SJCRH30 (cell line): ENCODE results near the gene LRRC8E. TPM values are rescaled to one million over a fixed set of nuclear protein-coding genes. Genes with fewer than 3 reads are reported as not detected.
"Not testable (repeated sequence)": the region's sequence is repeated elsewhere in the genome, so short reads cannot be mapped to it uniquely, and the experiment has no call there.

Source experiments
- DNase-seq, 2 experiments: peaks; one replicate each; pipeline ENCODE4 v3.0.0-alpha.2; 2015 to 2020
- H3K27ac ChIP-seq: fragments of 250-450 bp; sonication (Bioruptor Pico); 2 replicates; pipeline ENCODE4 v1.5.1; 2020; ENCODE audit warnings: mild to moderate bottlenecking, moderate library complexity
- H3K27me3 ChIP-seq: fragments of 250-450 bp; sonication (Bioruptor Pico); 2 replicates; pipeline ENCODE4 v1.5.1; 2020; ENCODE audit warnings: mild to moderate bottlenecking, moderate library complexity
- H3K36me3 ChIP-seq: fragments of 250-450 bp; sonication (Bioruptor Pico); 2 replicates; pipeline ENCODE4 v1.5.1; 2020; ENCODE audit warnings: mild to moderate bottlenecking, moderate library complexity
- H3K4me1 ChIP-seq: fragments of 250-450 bp; sonication (Bioruptor Pico); 2 replicates; pipeline ENCODE4 v1.5.1; 2020; ENCODE audit warnings: mild to moderate bottlenecking, moderate library complexity
- H3K4me3 ChIP-seq: fragments of 250-450 bp; sonication (Bioruptor Pico); 2 replicates; pipeline ENCODE4 v1.5.1; 2020; ENCODE audit warnings: mild to moderate bottlenecking, moderate library complexity
- H3K9me3 ChIP-seq: fragments of 250-450 bp; sonication (Bioruptor Pico); replicated peaks from 2 replicates; pipeline ENCODE4 v1.5.1; 2020; ENCODE audit warnings: mild to moderate bottlenecking, moderate library complexity
- total RNA-seq: library from RNA; depleted of rRNA; stranded (reverse); fragments of >200 nt; shearing (Covaris generic); gene quantifications from 2 replicates; pipeline ENCODE4 v1.2.3, GENCODE V29; 2014

The LRRC8E gene
- total RNA-seq, 1 experiment from 2014 or later, result 0.04 TPM

- no peaks in the 10 kb centered on the region for H3K9me3 ChIP-seq
- peak overlapping the region; percentile 36; the same call in 1 of the 2 replicates for H3K27ac ChIP-seq
- H3K36me3 ChIP-seq, result no peaks in the 10 kb centered on the region
- no peaks in the 10 kb centered on the region; the same call in 1 of the 2 replicates for H3K27me3 ChIP-seq
- H3K4me1 ChIP-seq, result peaks cover 11% of the 10 kb centered on the region; the same call in 1 of the 2 replicates
- peak; percentile 81 for DNase-seq
- H3K4me3 ChIP-seq, result no peak overlapping the region
Observed at GRCh38 chr19:7879836-7880235, 8.5 kb upstream of the LRRC8E start.

GRCh38 chr19:7881910-7882309 is 6.4 kb upstream of the LRRC8E start:
- Histone ChIP-seq H3K4me1 (peaks cover 11% of the 10 kb centered on the region; the same call in 1 of the 2 replicates), H3K9me3 (no peaks in the 10 kb centered on the region), H3K36me3 (no peaks in the 10 kb centered on the region), H3K27ac (no peak overlapping the region), H3K4me3 (no peak overlapping the region), H3K27me3 (no peaks in the 10 kb centered on the region)
- DNase-seq, result no peak

GRCh38 chr19:7883105-7883504 is 5.2 kb upstream of the LRRC8E start:
- H3K36me3 ChIP-seq, result no peaks in the 10 kb centered on the region
- H3K27me3 ChIP-seq, result no peaks in the 10 kb centered on the region
- DNase-seq, result no peak
- no peak overlapping the region for H3K27ac ChIP-seq
- H3K4me1 ChIP-seq, result peaks cover 11% of the 10 kb centered on the region; the same call in 1 of the 2 replicates
- no peaks in the 10 kb centered on the region for H3K9me3 ChIP-seq
- no peak overlapping the region for H3K4me3 ChIP-seq

- H3K4me3 ChIP-seq, result no peak overlapping the region
- no peak for DNase-seq
- no peaks in the 10 kb centered on the region for H3K27me3 ChIP-seq
- H3K36me3 ChIP-seq, result no peaks in the 10 kb centered on the region
- H3K9me3 ChIP-seq, result no peaks in the 10 kb centered on the region
- H3K27ac ChIP-seq, result no peak overlapping the region
- peaks cover 8% of the 10 kb centered on the region; the same call in 1 of the 2 replicates for H3K4me1 ChIP-seq
Observed at GRCh38 chr19:7883796-7884570, 4.3 kb upstream of the LRRC8E start.

- no peaks in the 10 kb centered on the region for H3K27me3 ChIP-seq
- no peaks in the 10 kb centered on the region for H3K4me1 ChIP-seq
- H3K27ac ChIP-seq, result no peak overlapping the region
- no peaks in the 10 kb centered on the region for H3K9me3 ChIP-seq
- peak in 1 of 2 experiments; percentile 51 for DNase-seq
- no peaks in the 10 kb centered on the region for H3K36me3 ChIP-seq
- no peak overlapping the region for H3K4me3 ChIP-seq
Observed at GRCh38 chr19:7885818-7886217, 2.5 kb upstream of the LRRC8E start.

GRCh38 chr19:7887408-7888144 is 734 bp upstream of the LRRC8E start:
- no peaks in the 10 kb centered on the region for H3K9me3 ChIP-seq
- H3K4me3 ChIP-seq, result no peak overlapping the region
- DNase-seq, result no peak
- no peaks in the 10 kb centered on the region for H3K36me3 ChIP-seq
- no peaks in the 10 kb centered on the region for H3K4me1 ChIP-seq
- no peaks in the 10 kb centered on the region for H3K27me3 ChIP-seq
- H3K27ac ChIP-seq, result no peak overlapping the region

GRCh38 chr19:7888826-7889217 is 512 bp downstream of the LRRC8E start:
- no peaks in the 10 kb centered on the region for H3K36me3 ChIP-seq
- H3K27ac ChIP-seq, result no peak overlapping the region
- H3K4me3 ChIP-seq, result no peak overlapping the region
- no peaks in the 10 kb centered on the region for H3K9me3 ChIP-seq
- DNase-seq, result no peak
- H3K27me3 ChIP-seq, result no peaks in the 10 kb centered on the region
- no peaks in the 10 kb centered on the region for H3K4me1 ChIP-seq

GRCh38 chr19:7893362-7894101 is 5.2 kb downstream of the LRRC8E start:
- not testable (repeated sequence) for H3K4me3 ChIP-seq, H3K27ac ChIP-seq, DNase-seq, H3K27me3 ChIP-seq, H3K9me3 ChIP-seq, H3K4me1 ChIP-seq, H3K36me3 ChIP-seq

- Histone ChIP-seq H3K36me3 (no peaks in the 10 kb centered on the region), H3K4me1 (no peaks in the 10 kb centered on the region), H3K4me3 (no peak overlapping the region), H3K9me3 (no peaks in the 10 kb centered on the region), H3K27ac (no peak overlapping the region), H3K27me3 (no peaks in the 10 kb centered on the region)
- DNase-seq, result peak; percentile 31
Observed at GRCh38 chr19:7894612-7895309, 6.5 kb downstream of the LRRC8E start.

- Histone ChIP-seq H3K36me3 (no peaks in the 10 kb centered on the region), H3K9me3 (no peaks in the 10 kb centered on the region), H3K27ac (no peak overlapping the region), H3K4me3 (no peak overlapping the region), H3K4me1 (no peaks in the 10 kb centered on the region), H3K27me3 (no peaks in the 10 kb centered on the region)
- no peak for DNase-seq
Observed at GRCh38 chr19:7895565-7895964, 7.3 kb downstream of the LRRC8E start.

GRCh38 chr19:7897292-7897691 is 9.0 kb downstream of the LRRC8E start:
- no peaks in the 10 kb centered on the region for H3K27me3 ChIP-seq
- DNase-seq, result no peak
- H3K36me3 ChIP-seq, result no peaks in the 10 kb centered on the region
- no peak overlapping the region for H3K27ac ChIP-seq
- H3K4me3 ChIP-seq, result no peak overlapping the region
- H3K9me3 ChIP-seq, result no peaks in the 10 kb centered on the region
- no peaks in the 10 kb centered on the region for H3K4me1 ChIP-seq

- Histone ChIP-seq H3K27me3 (no peaks in the 10 kb centered on the region), H3K4me3 (no peak overlapping the region), H3K4me1 (no peaks in the 10 kb centered on the region; the same call in 1 of the 2 replicates), H3K36me3 (no peaks in the 10 kb centered on the region), H3K9me3 (no peaks in the 10 kb centered on the region), H3K27ac (no peak overlapping the region)
- no peak for DNase-seq
Observed at GRCh38 chr19:7898967-7899366, 10.7 kb downstream of the LRRC8E start.

GRCh38 chr19:7899751-7900378 is 11.6 kb downstream of the LRRC8E start:
- no peaks in the 10 kb centered on the region; the same call in 1 of the 2 replicates for H3K4me1 ChIP-seq
- no peaks in the 10 kb centered on the region for H3K9me3 ChIP-seq
- no peaks in the 10 kb centered on the region for H3K27me3 ChIP-seq
- H3K27ac ChIP-seq, result no peak overlapping the region
- no peaks in the 10 kb centered on the region for H3K36me3 ChIP-seq
- H3K4me3 ChIP-seq, result no peak overlapping the region
- no peak for DNase-seq

- Histone ChIP-seq H3K27me3 (no peaks in the 10 kb centered on the region), H3K9me3 (no peaks in the 10 kb centered on the region), H3K4me3 (no peak overlapping the region), H3K27ac (no peak overlapping the region), H3K36me3 (no peaks in the 10 kb centered on the region), H3K4me1 (no peaks in the 10 kb centered on the region; the same call in 1 of the 2 replicates)
- DNase-seq, result no peak
Observed at GRCh38 chr19:7900401-7900870, 12.1 kb downstream of the LRRC8E start.
